Measurements from ENCODE around the gene ERN1.

GRCh38 chr17:64178011-64178825 lies 48.3 kb upstream of the ERN1 start:
- TF ChIP-seq MAX (IDR thresholded peaks at IDR 0.05) (peak; percentile 77), SIN3A (IDR thresholded peaks at IDR 0.05; ENCODE audit: borderline replicate concordance, low read depth, low read length) (no peak), POLR2A (IDR thresholded peaks at IDR 0.05; ENCODE audit: insufficient read depth in 1 of 2, low read depth in 2 of 2, low read length in 2 of 2) (0 out of 4 replicates have a peak, but pooled peaks of 1 of the 2 experiments have one; percentile 28), ZFX (CRISPR knock-in tag; IDR thresholded peaks at IDR 0.05; ENCODE audit: low read depth) (peak; percentile 76), GTF2F1 (IDR thresholded peaks at IDR 0.05; ENCODE audit: low read length) (no peak), REST (IDR thresholded peaks at IDR 0.05; ENCODE audit: borderline replicate concordance in 1 of 2, low read depth in 1 of 2, low read length in 2 of 2) (peak in 1 of 2 experiments; percentile 64; a peak in 1 of 4 replicates), CTCF (CRISPR knock-in tag; IDR thresholded peaks at IDR 0.05) (peak; percentile 62), ZNF281 (CRISPR knock-in tag; IDR thresholded peaks at IDR 0.05; ENCODE audit: borderline replicate concordance) (peak; percentile 87; the same call in 1 of the 2 replicates), ZNF672 (CRISPR knock-in tag; IDR thresholded peaks at IDR 0.05) (no peak), ZNF44 (CRISPR knock-in tag; IDR thresholded peaks at IDR 0.05) (no peak), HOMEZ (CRISPR knock-in tag; IDR thresholded peaks at IDR 0.05; ENCODE audit: low read depth) (peak; percentile 75), BRF2 (CRISPR knock-in tag; IDR thresholded peaks at IDR 0.05) (no peak), CC2D1A (CRISPR knock-in tag; IDR thresholded peaks at IDR 0.05) (no peak), ZNF235 (CRISPR knock-in tag; IDR thresholded peaks at IDR 0.05; ENCODE audit: borderline replicate concordance) (no peak)

All from HepG2 (cell line).